Right lobe of liver (tissue), 4 donors: ENCODE measurements around the gene TANGO2.

Experiments used
- POLR2A ChIP-seq: fragments of 450-650 bp; IDR thresholded peaks from one replicate; pipeline ENCODE4 v1.6.1; 2017; ENCODE audit warnings: antibody characterized with exemption, mild to moderate bottlenecking
- TF ChIP-seq, protein P1 (sequence below), 4 donors: fragments of 200-600 bp in 3 of 4; fragments of 450-650 bp in 1 of 4; IDR thresholded peaks; one replicate each; pipeline versions ENCODE4 v1.5.1 to v1.8.0; 2016 to 2022; ENCODE audit warnings: antibody characterized with exemption in 4 of 4, mild to moderate bottlenecking in 2 of 4
- donor health status: DM: no; HTN: no; CAD: no.
- donor health status: DM: no; HTN: no; CAD: no.
- donor health status: DM: no; HTN: yes; CAD: no.

DNA sequence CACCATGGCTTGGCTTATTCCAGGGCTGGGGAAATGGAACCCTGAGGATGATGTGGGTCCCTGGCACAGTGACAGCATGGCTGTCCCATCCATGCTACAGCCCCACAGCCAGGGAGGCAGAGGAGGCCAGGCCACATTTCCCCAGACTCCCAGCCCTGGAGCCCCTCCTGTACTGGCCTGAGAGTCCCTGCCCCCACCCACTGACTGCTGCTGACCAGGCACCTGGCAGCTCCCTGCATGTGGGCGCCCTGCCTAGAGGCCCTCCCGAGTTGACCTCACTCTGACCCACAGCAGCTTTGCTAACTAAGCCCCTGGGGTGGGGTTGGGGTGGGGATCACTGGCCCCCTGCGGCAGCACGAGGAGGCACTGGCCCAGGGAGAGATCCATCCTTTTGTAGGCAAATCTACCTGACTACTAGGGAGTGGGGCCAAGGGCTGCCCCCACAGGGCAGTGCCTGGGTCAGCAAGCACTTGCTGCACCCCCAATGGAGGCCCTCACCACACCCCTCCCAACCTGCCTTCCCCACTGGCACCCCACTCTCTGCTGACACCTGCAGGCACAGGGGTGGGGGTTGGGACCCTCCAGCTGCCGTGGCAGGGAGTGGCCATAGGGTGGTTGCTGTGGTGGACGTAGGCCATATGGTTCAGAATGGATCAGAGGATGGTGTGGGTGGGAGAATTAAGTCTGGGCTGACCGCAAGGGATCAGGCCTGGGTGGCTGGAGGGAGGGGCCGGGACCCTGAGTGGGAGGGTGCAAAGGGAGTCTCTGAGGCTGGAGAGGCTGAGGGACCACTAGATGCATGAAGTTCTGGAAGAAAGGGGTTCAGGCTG is 21.7 kb upstream of the TANGO2 start:
- TF ChIP-seq, protein P1, sequence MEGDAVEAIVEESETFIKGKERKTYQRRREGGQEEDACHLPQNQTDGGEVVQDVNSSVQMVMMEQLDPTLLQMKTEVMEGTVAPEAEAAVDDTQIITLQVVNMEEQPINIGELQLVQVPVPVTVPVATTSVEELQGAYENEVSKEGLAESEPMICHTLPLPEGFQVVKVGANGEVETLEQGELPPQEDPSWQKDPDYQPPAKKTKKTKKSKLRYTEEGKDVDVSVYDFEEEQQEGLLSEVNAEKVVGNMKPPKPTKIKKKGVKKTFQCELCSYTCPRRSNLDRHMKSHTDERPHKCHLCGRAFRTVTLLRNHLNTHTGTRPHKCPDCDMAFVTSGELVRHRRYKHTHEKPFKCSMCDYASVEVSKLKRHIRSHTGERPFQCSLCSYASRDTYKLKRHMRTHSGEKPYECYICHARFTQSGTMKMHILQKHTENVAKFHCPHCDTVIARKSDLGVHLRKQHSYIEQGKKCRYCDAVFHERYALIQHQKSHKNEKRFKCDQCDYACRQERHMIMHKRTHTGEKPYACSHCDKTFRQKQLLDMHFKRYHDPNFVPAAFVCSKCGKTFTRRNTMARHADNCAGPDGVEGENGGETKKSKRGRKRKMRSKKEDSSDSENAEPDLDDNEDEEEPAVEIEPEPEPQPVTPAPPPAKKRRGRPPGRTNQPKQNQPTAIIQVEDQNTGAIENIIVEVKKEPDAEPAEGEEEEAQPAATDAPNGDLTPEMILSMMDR (IDR thresholded peaks at IDR 0.05): no peak
- no peak for TF ChIP-seq POLR2A
